ENCODE results near the gene EIF4G3.

EIF4G3 gene

GRCh38 chr1:20837554-20838192 is 339.0 kb downstream of the EIF4G3 start:
- no peak overlapping the region for H3K4me3 ChIP-seq (ENCODE audit: low read depth, low read length)
- peak; percentile 4 for TF ChIP-seq CTCF (conservative IDR thresholded peaks at IDR 0.05; ENCODE audit: low read depth, low read length)
- no peak for DNase-seq (ENCODE audit: low read depth)

GRCh38 chr1:20836230-20836629 is 340.5 kb downstream of the EIF4G3 start:
- DNase-seq (ENCODE audit: low read depth): no peak
- no peak for TF ChIP-seq CTCF (conservative IDR thresholded peaks at IDR 0.05; ENCODE audit: low read depth, low read length)
- H3K4me3 ChIP-seq (ENCODE audit: low read depth, low read length): no peak overlapping the region

GRCh38 chr1:20834780-20835179 is 341.9 kb downstream of the EIF4G3 start:
- H3K4me3 ChIP-seq (ENCODE audit: low read depth, low read length): no peak overlapping the region
- TF ChIP-seq CTCF (conservative IDR thresholded peaks at IDR 0.05; ENCODE audit: low read depth, low read length): no peak
- peak; percentile 61 for DNase-seq (ENCODE audit: low read depth)

- no peak for DNase-seq (ENCODE audit: low read depth)
- no peak for TF ChIP-seq CTCF (conservative IDR thresholded peaks at IDR 0.05; ENCODE audit: low read depth, low read length)
Observed at GRCh38 chr1:20834192-20834591, 342.5 kb downstream of the EIF4G3 start.

GRCh38 chr1:20830378-20830777 is 346.3 kb downstream of the EIF4G3 start:
- H3K4me3 ChIP-seq (ENCODE audit: low read depth, low read length): no peak overlapping the region
- DNase-seq (ENCODE audit: low read depth): no peak
- no peak for TF ChIP-seq CTCF (conservative IDR thresholded peaks at IDR 0.05; ENCODE audit: low read depth, low read length)

More at GRCh38 chr1:20834192-20834591, 342.5 kb downstream of the EIF4G3 start:
- no peak overlapping the region for H3K4me3 ChIP-seq (ENCODE audit: low read depth, low read length)

GRCh38 chr1:20829946-20830345 is 346.8 kb downstream of the EIF4G3 start:
- DNase-seq (ENCODE audit: low read depth): no peak
- TF ChIP-seq CTCF (conservative IDR thresholded peaks at IDR 0.05; ENCODE audit: low read depth, low read length): no peak
- no peak overlapping the region for H3K4me3 ChIP-seq (ENCODE audit: low read depth, low read length)

GRCh38 chr1:20829531-20829930 is 347.2 kb downstream of the EIF4G3 start:
- H3K4me3 ChIP-seq (ENCODE audit: low read depth, low read length): no peak overlapping the region
- TF ChIP-seq CTCF (conservative IDR thresholded peaks at IDR 0.05; ENCODE audit: low read depth, low read length): no peak
- DNase-seq (ENCODE audit: low read depth): no peak
